HEK293 (cell line): ENCODE results near the gene CNPPD1.

Experiments used
- CTCF ChIA-PET: fragments of 350-600 bp; formaldehyde crosslinking; extraction: SDS; loops from one replicate; lab custom pipeline; 2021; ENCODE audit warnings: antibody characterized with exemption; lab: Yijun Ruan, JAX
- POLR2A ChIA-PET: fragments of 300-600 bp; formaldehyde crosslinking; extraction: SDS; loops from one replicate; lab custom pipeline; 2020; ENCODE audit warnings: antibody characterized with exemption, inconsistent platforms; lab: Yijun Ruan, JAX
- H3K27ac ChIP-seq: fragments of 200-500 bp; sonication (Bioruptor generic); 2 replicates; pipeline ENCODE4 v1.5.1; 2014; ENCODE audit warnings: low read depth, low read length, control low read depth, inconsistent platforms; ENCODE audit errors: extremely low read depth
- H3K36me3 ChIP-seq, 2 experiments: fragments of 200-500 bp in 1 of 2; sonication (Bioruptor generic) in 1 of 2; 1 replicate in 1 of 2; 2 replicates in 1 of 2; pipeline ENCODE4 v1.5.1; 2014 to 2017; ENCODE audit warnings: inconsistent platforms in 2 of 2, low read length in 2 of 2; ENCODE audit not compliant: control insufficient read depth in 2 of 2, insufficient read depth in 1 of 2
- H3K4me1 ChIP-seq: fragments of 200-500 bp; sonication (Bioruptor generic); 2 replicates; pipeline ENCODE4 v1.5.1; 2014; ENCODE audit warnings: mild to moderate bottlenecking, low read length, inconsistent platforms; ENCODE audit not compliant: control insufficient read depth, insufficient read depth
- H3K4me3 ChIP-seq: 2 replicates; pipeline ENCODE4 v1.5.1; 2011; ENCODE audit warnings: low read depth, mild to moderate bottlenecking, control low read depth, low read length, moderate library complexity
- H3K9me3 ChIP-seq: fragments of 200-500 bp; sonication (Bioruptor generic); 2 replicates; pipeline ENCODE4 v1.5.1; 2014; ENCODE audit warnings: low read depth, low read length, inconsistent platforms; ENCODE audit not compliant: control insufficient read depth, insufficient read depth
- EGR2 ChIP-seq: fragments of 450-650 bp; formaldehyde crosslinking; IDR thresholded peaks from 2 replicates; pipeline ENCODE4 v1.5.1; 2016; ENCODE audit warnings: low read depth, missing biosample characterization, missing genetic modification characterization
- GLI4 ChIP-seq: fragments of 450-650 bp; formaldehyde crosslinking; IDR thresholded peaks from 2 replicates; pipeline ENCODE4 v1.5.1; 2016; ENCODE audit warnings: missing biosample characterization, missing genetic modification characterization
- HIC1 ChIP-seq: fragments of 450-650 bp; formaldehyde crosslinking; IDR thresholded peaks from 2 replicates; pipeline ENCODE4 v1.5.1; 2016; ENCODE audit warnings: missing biosample characterization, missing genetic modification characterization
- PRDM10 ChIP-seq: fragments of 450-650 bp; formaldehyde crosslinking; IDR thresholded peaks from 2 replicates; pipeline ENCODE4 v1.5.1; 2016; ENCODE audit warnings: missing biosample characterization, missing genetic modification characterization
- PRDM6 ChIP-seq: fragments of 450-650 bp; formaldehyde crosslinking; IDR thresholded peaks from 2 replicates; pipeline ENCODE4 v1.5.1; 2017; ENCODE audit warnings: missing biosample characterization, missing genetic modification characterization
- SP7 ChIP-seq: fragments of 450-650 bp; formaldehyde crosslinking; IDR thresholded peaks from 2 replicates; pipeline ENCODE4 v1.5.1; 2016; ENCODE audit warnings: missing biosample characterization, missing genetic modification characterization
- TCF7L2 ChIP-seq: IDR thresholded peaks from 2 replicates; pipeline ENCODE4 v1.6.1; 2011; ENCODE audit warnings: low read depth, mild to moderate bottlenecking, inconsistent platforms, low read length, moderate library complexity, borderline replicate concordance
- ZBTB1 ChIP-seq: fragments of 450-650 bp; formaldehyde crosslinking; IDR thresholded peaks from 2 replicates; pipeline ENCODE4 v1.5.1; 2016; ENCODE audit warnings: missing biosample characterization, missing genetic modification characterization
- ZBTB17 ChIP-seq: fragments of 450-650 bp; formaldehyde crosslinking; IDR thresholded peaks from 2 replicates; pipeline ENCODE4 v1.5.1; 2016; ENCODE audit warnings: missing biosample characterization, missing genetic modification characterization
- ZBTB48 ChIP-seq: fragments of 450-650 bp; formaldehyde crosslinking; IDR thresholded peaks from 2 replicates; pipeline ENCODE4 v1.5.1; 2016; ENCODE audit warnings: missing biosample characterization, missing genetic modification characterization
- ZFHX2 ChIP-seq: fragments of 450-650 bp; formaldehyde crosslinking; conservative IDR thresholded peaks from 2 replicates; pipeline ENCODE4 v1.5.1; 2016; ENCODE audit warnings: missing biosample characterization, missing genetic modification characterization
- ZFP3 ChIP-seq: fragments of 450-650 bp; formaldehyde crosslinking; IDR thresholded peaks from 2 replicates; pipeline ENCODE4 v1.5.1; 2016; ENCODE audit warnings: low read depth, missing biosample characterization, missing genetic modification characterization
- ZNF112 ChIP-seq: fragments of 450-650 bp; formaldehyde crosslinking; IDR thresholded peaks from 2 replicates; pipeline ENCODE4 v1.5.0; 2017; ENCODE audit warnings: missing biosample characterization, missing genetic modification characterization
- ZNF121 ChIP-seq: fragments of 450-650 bp; formaldehyde crosslinking; IDR thresholded peaks from 2 replicates; pipeline ENCODE4 v1.5.1; 2016; ENCODE audit warnings: missing biosample characterization, missing genetic modification characterization
- ZNF18 ChIP-seq: fragments of 450-650 bp; formaldehyde crosslinking; IDR thresholded peaks from 2 replicates; pipeline ENCODE4 v1.5.1; 2016; ENCODE audit warnings: missing biosample characterization, missing genetic modification characterization
- ZNF214 ChIP-seq: fragments of 450-650 bp; formaldehyde crosslinking; IDR thresholded peaks from 2 replicates; pipeline ENCODE4 v1.5.1; 2017; ENCODE audit warnings: missing biosample characterization, mild to moderate bottlenecking, missing genetic modification characterization, borderline replicate concordance
- ZNF324 ChIP-seq: fragments of 450-650 bp; formaldehyde crosslinking; IDR thresholded peaks from 2 replicates; pipeline ENCODE4 v1.5.1; 2016; ENCODE audit warnings: missing biosample characterization, missing genetic modification characterization
- ZNF354C ChIP-seq: fragments of 450-650 bp; formaldehyde crosslinking; IDR thresholded peaks from 2 replicates; pipeline ENCODE4 v1.5.1; 2016; ENCODE audit warnings: missing biosample characterization, missing genetic modification characterization, low read depth, borderline replicate concordance
- ZNF391 ChIP-seq: fragments of 450-650 bp; formaldehyde crosslinking; IDR thresholded peaks from 2 replicates; pipeline ENCODE4 v1.5.1; 2016; ENCODE audit warnings: low read depth, missing biosample characterization, missing genetic modification characterization, borderline replicate concordance
- ZNF398 ChIP-seq: fragments of 450-650 bp; formaldehyde crosslinking; IDR thresholded peaks from 2 replicates; pipeline ENCODE4 v1.5.1; 2017; ENCODE audit warnings: missing biosample characterization, missing genetic modification characterization
- ZNF521 ChIP-seq: fragments of 450-650 bp; formaldehyde crosslinking; IDR thresholded peaks from 2 replicates; pipeline ENCODE4 v1.5.1; 2017; ENCODE audit warnings: missing biosample characterization, mild to moderate bottlenecking, missing genetic modification characterization
- ZNF658 ChIP-seq: fragments of 450-650 bp; formaldehyde crosslinking; IDR thresholded peaks from 2 replicates; pipeline ENCODE4; 2016; ENCODE audit warnings: missing biosample characterization, missing genetic modification characterization

The CNPPD1 gene

GRCh38 chr2:219133976-219134375 is 42.7 kb downstream of the CNPPD1 start:
- Histone ChIP-seq H3K9me3 (no peaks in the 10 kb centered on the region), H3K36me3 (no peaks in the 10 kb centered on the region), H3K4me1 (no peaks in the 10 kb centered on the region), H3K27ac (no peak overlapping the region), H3K4me3 (no peak overlapping the region)
- CTCF ChIA-PET, result interaction anchor here (0.7 to 9.1 kb wide), 5 partner anchors 14 to 104 kb away, joined by 3 to 79 read pairs (median 8); no protein-coding TSS in a partner anchor
- no peak for TF ChIP-seq ZNF398
- TF ChIP-seq PRDM6 (tag by site-specific recombination), result no peak
- TF ChIP-seq GLI4 (tag by site-specific recombination), result no peak
- TF ChIP-seq ZNF324 (tag by site-specific recombination), result no peak
- TF ChIP-seq TCF7L2, result no peak
- no peak for TF ChIP-seq ZBTB48
- TF ChIP-seq EGR2 (tag by site-specific recombination), result no peak
- TF ChIP-seq ZNF658 (tag by site-specific recombination), result no peak
- TF ChIP-seq PRDM10, result no peak
- TF ChIP-seq ZBTB1 (tag by site-specific recombination), result no peak
- POLR2A ChIA-PET, result no interaction called here

GRCh38 chr2:219131744-219132143 is 45.0 kb downstream of the CNPPD1 start:
- TF ChIP-seq ZNF121 (tag by site-specific recombination) (no peak), ZNF18 (tag by site-specific recombination) (no peak), ZNF521 (tag by site-specific recombination) (no peak), ZNF214 (no peak), ZBTB17 (tag by site-specific recombination) (no peak), ZFHX2 (tag by site-specific recombination) (no peak), ZNF112 (no peak), ZNF354C (tag by site-specific recombination) (no peak), EGR2 (tag by site-specific recombination) (no peak), SP7 (tag by site-specific recombination) (no peak), HIC1 (tag by site-specific recombination) (no peak), ZFP3 (tag by site-specific recombination) (no peak), ZNF391 (tag by site-specific recombination) (no peak)
- TF ChIP-seq, all 188 proteins: peak for 0
- no peak overlapping the region for H3K4me3 ChIP-seq
- no peak overlapping the region for H3K27ac ChIP-seq
- ChIA-PET CTCF (interaction anchor here (0.6 to 9.1 kb wide), 9 partner anchors 12 to 208 kb away, joined by 3 to 79 read pairs (median 3); no protein-coding TSS in a partner anchor), POLR2A (no interaction called here)
- H3K36me3 ChIP-seq, result no peaks in the 10 kb centered on the region
- peaks cover 14% of the 10 kb centered on the region; the same call in 1 of the 2 replicates for H3K4me1 ChIP-seq
- H3K9me3 ChIP-seq, result no peaks in the 10 kb centered on the region
